ENCODE data around the gene POMT1.

The POMT1 gene

GRCh38 chr9:131555841-131556673, 53.3 kb downstream of the POMT1 start:
- DNase-seq: no peak

GRCh38 chr9:131557855-131558548, 55.3 kb downstream of the POMT1 start:
- no peak for DNase-seq

GRCh38 chr9:131559421-131560000, 56.8 kb downstream of the POMT1 start:
- no peak for DNase-seq

GRCh38 chr9:131562032-131562959, 59.6 kb downstream of the POMT1 start:
- peak; percentile 36 for DNase-seq

- DNase-seq: no peak
Measured at GRCh38 chr9:131565369-131565768, 62.7 kb downstream of the POMT1 start.

- no peak for DNase-seq
Measured at GRCh38 chr9:131566158-131566557, 63.4 kb downstream of the POMT1 start.

GRCh38 chr9:131567910-131568309, 65.2 kb downstream of the POMT1 start:
- no peak for DNase-seq

Data from fibroblast of skin of right quadriceps (primary cell).